Endometrial microvascular endothelial cells (primary cell): Measurements from ENCODE around the gene MEX3C. TPM values are rescaled to one million over a fixed set of nuclear protein-coding genes. Genes with fewer than 3 reads are reported as not detected.

Experiments used
- in situ Hi-C: cut with HindIII; loops from 2 replicates; pipeline ENCODE4 v1.10.0; 2017; ENCODE audit warnings: low sequenced_read_pairs, low pct_unique_long_range_greater_than_20kb; ENCODE audit errors: inconsistent ontology term
- total RNA-seq: library from RNA; depleted of rRNA; stranded (reverse); fragments of >200 nt; gene quantifications from one replicate; pipeline ENCODE4 v1.2.3, GENCODE V29; 2015; ENCODE audit errors: inconsistent ontology term

Gene MEX3C
- total RNA-seq, 1 donor from 2014 or later, result 30.4 TPM

DNA sequence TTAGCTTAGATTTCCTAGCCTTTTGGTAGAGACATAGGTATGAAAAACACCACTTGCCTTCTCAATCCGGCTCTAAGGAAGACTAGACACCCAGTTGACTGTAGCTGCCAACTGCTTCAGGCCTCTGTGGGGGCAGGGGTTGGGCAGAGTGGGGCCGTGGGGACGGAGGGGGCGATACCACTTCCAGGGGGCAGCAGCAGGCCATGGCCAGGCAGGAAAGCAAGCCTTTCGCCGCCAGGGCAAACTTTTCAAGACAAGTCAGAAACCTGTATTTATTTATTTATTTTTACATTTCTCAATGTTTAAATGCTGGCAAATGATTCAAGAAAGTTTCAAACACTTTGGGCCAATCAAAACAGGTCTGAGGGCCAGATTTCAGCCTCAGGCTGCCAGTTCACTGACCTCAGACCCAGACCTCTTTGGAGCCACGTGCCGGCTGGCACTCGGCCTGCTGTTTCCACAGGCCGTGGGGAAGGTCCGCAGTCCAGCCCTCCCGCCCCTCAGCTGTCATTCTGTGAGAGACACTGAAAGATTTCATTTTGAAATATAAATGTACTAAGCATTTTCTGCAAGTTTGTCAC lies 63.8 kb downstream of the MEX3C start:
- in situ Hi-C loops, result no loop called here

DNA sequence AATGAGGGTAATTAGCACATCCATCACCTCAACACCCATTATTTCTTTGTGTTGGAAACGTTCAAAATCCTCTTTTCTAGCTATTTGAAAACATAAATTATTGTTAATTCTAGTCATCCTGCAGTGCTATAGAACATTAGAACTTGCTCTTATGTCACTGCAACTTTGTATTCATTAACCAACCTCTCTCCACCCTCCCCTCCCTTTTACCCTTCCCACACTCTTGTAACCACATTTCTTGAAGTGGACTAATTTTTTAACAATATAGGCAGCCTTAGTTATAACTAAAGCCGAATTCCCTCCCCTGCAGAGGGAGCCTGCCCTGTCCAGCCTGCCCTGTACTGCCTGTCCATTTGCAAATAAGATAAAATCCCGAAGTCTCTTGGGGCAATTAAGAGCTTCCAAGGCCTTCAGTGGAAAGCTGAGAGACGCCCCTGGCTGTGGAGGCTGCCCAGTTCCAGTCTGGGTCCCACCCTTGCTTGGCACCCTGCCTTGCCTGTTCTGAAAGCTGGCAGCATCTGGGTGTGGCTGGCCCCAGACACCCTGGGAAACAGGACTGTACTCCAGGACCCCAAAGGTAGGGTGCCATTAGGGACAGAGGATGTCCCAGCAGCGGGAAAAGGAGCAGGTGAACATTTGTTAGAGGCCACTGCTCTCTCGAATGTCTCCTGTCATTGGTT lies 65.1 kb downstream of the MEX3C start:
- in situ Hi-C loops, result no loop called here

DNA sequence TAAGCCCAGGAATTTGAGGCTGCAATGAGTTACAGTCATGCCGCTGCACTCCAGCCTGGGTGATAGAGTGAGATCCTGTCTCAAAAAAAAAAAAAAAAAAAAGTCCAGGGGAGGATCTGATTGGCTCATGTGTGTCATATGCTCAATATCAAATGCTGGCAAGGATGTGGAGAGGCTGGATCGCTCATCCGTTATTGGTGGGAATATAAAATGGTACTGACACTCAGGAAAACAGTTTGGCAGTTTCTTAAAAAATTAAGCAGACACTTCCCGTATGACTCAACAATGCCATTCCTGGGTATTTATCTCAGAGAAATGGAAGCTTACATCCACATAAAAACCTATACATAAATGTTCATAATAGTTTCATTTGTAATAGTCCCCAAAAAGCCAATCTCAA lies 68.9 kb downstream of the MEX3C start:
- in situ Hi-C loops, result no loop called here

DNA sequence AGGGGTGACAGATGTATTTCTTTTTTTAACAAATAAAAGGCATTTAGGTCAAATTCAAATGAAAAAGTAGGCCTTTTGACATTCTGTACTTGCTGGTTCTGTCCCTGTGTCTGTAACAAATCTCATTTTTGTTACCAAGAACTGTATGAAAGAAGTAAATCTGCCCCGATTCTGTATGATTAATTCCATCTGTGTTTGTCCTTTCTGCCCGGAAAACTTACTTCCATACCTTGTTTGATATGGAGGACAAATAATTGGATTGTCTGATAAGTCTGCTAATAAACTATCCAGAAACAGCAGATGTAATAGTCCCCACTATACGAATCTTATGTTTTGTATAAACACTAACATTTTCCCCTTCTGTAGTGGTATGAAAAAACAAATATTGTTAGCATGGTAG lies 69.8 kb downstream of the MEX3C start:
- in situ Hi-C loops, result no loop called here

DNA sequence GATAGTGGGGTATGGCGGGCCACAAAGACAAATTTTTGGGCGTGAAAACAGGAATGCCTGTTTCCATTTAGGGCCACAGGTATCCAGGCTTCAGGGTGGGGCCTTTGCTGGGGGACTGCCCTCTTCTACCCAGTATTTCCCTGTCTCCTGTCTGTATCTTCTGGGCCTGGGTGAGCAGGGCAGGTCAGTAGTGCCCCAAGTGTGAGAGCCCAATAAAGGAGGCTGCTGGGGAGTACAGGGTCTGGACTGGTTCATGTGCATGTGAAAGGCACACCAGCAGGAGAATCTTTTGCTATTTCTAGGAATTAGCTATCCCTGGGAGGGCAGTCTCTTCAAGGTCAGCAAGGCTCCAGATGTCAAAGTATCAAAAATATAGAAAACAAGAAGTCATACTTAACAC lies 71.5 kb downstream of the MEX3C start:
- in situ Hi-C loops, result no loop called here

Other genes with a start within 250 kb of the MEX3C start
- gene ELAC1, start 229.6 kb downstream of the MEX3C start, total RNA-seq, result 13.0 TPM
- 76.7 TPM for gene SMAD4, start 167.5 kb downstream of the MEX3C start, total RNA-seq